PC-9 (cell line): ENCODE measurements around the gene EPB41L5.

Experiments
- CTCF ChIP-seq: fragments of 200-600 bp; sonication (generic); conservative IDR thresholded peaks from 2 replicates; pipeline ENCODE4 v1.6.1; 2017; ENCODE audit warnings: mixed run types, antibody characterized with exemption, mild to moderate bottlenecking, moderate library complexity
- EZH2 ChIP-seq: fragments of 200-600 bp; sonication (generic); IDR thresholded peaks from 2 replicates; pipeline ENCODE4 v1.8.0; 2017; ENCODE audit warnings: antibody characterized with exemption, low read depth

GRCh38 chr2:120032297-120032696, 19.4 kb downstream of the EPB41L5 start:
- TF ChIP-seq EZH2 (no peak), CTCF (no peak)
